SK-N-SH (cell line): ENCODE data around the gene SELE.

Experiments
- ELF1 ChIP-seq: IDR thresholded peaks from 2 replicates; pipeline ENCODE4 v1.4.0; 2012
- FOXM1 ChIP-seq: IDR thresholded peaks from 2 replicates; pipeline ENCODE4 v1.4.0; 2012; ENCODE audit warnings: low read depth, mild to moderate bottlenecking
- GABPA ChIP-seq: IDR thresholded peaks from 2 replicates; pipeline ENCODE4 v1.4.0; 2012; ENCODE audit warnings: low read depth, mild to moderate bottlenecking
- JUND ChIP-seq: IDR thresholded peaks from 2 replicates; pipeline ENCODE4 v1.4.0; 2012
- RAD21 ChIP-seq: IDR thresholded peaks from 2 replicates; pipeline ENCODE4 v1.6.1; 2012; ENCODE audit warnings: mild to moderate bottlenecking, low read length
- RFX5 ChIP-seq: IDR thresholded peaks from 2 replicates; pipeline ENCODE4 v1.6.1; 2012; ENCODE audit warnings: mild to moderate bottlenecking, improper control_type of control experiment, low read length
- SIN3A ChIP-seq: IDR thresholded peaks from 2 replicates; pipeline ENCODE4 v1.6.1; 2012; ENCODE audit warnings: low read depth, mild to moderate bottlenecking, low read length, moderate library complexity, borderline replicate concordance
- SMC3 ChIP-seq: IDR thresholded peaks from 2 replicates; pipeline ENCODE4 v1.6.1; 2012; ENCODE audit warnings: low read depth, low read length, improper control_type of control experiment
- TCF12 ChIP-seq: IDR thresholded peaks from 2 replicates; pipeline ENCODE4 v1.4.0; 2012
- USF1 ChIP-seq: IDR thresholded peaks from 2 replicates; pipeline ENCODE4 v1.4.0; 2012; ENCODE audit warnings: low read depth, borderline replicate concordance
- YY1 ChIP-seq: IDR thresholded peaks from 2 replicates; pipeline ENCODE4 v1.4.0; 2012; ENCODE audit warnings: low read depth, mild to moderate bottlenecking
- TF ChIP-seq, protein P1 (sequence below): fragments of 200-600 bp; sonication (generic); IDR thresholded peaks from 2 replicates; pipeline ENCODE4 v1.6.1; 2017; ENCODE audit warnings: antibody characterized with exemption, mild to moderate bottlenecking, moderate library complexity
- TF ChIP-seq, protein P2 (sequence below): IDR thresholded peaks from 2 replicates; pipeline ENCODE4 v1.6.1; 2012; ENCODE audit warnings: mild to moderate bottlenecking, low read depth, low read length, moderate library complexity

DNA sequence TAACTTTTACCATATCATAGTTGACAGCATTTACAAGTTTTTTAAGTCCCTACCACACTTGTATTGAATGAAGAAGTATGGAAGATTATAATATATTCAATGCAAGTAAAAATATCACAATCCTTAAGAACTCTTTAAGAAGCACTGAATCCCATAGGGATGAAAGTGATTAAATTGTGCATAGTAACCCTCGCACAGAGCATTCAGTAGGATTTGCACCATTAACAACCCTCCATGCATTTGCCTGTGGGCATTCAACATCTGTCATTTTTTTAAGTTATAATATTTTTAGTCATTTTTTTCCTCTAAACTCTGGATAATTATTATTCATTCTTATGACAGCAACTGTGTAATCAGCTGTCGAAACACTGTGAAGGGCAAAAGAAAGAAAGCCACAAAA is 10.1 kb downstream of the SELE start:
- TF ChIP-seq, protein P1, sequence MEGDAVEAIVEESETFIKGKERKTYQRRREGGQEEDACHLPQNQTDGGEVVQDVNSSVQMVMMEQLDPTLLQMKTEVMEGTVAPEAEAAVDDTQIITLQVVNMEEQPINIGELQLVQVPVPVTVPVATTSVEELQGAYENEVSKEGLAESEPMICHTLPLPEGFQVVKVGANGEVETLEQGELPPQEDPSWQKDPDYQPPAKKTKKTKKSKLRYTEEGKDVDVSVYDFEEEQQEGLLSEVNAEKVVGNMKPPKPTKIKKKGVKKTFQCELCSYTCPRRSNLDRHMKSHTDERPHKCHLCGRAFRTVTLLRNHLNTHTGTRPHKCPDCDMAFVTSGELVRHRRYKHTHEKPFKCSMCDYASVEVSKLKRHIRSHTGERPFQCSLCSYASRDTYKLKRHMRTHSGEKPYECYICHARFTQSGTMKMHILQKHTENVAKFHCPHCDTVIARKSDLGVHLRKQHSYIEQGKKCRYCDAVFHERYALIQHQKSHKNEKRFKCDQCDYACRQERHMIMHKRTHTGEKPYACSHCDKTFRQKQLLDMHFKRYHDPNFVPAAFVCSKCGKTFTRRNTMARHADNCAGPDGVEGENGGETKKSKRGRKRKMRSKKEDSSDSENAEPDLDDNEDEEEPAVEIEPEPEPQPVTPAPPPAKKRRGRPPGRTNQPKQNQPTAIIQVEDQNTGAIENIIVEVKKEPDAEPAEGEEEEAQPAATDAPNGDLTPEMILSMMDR = no peak
- TF ChIP-seq RAD21 (no peak), YY1 (no peak), ELF1 (no peak), SIN3A (no peak), USF1 (no peak), FOXM1 (no peak), JUND (no peak), GABPA (no peak), RFX5 (no peak), TCF12 (no peak), SMC3 (no peak)
- TF ChIP-seq, protein P2, sequence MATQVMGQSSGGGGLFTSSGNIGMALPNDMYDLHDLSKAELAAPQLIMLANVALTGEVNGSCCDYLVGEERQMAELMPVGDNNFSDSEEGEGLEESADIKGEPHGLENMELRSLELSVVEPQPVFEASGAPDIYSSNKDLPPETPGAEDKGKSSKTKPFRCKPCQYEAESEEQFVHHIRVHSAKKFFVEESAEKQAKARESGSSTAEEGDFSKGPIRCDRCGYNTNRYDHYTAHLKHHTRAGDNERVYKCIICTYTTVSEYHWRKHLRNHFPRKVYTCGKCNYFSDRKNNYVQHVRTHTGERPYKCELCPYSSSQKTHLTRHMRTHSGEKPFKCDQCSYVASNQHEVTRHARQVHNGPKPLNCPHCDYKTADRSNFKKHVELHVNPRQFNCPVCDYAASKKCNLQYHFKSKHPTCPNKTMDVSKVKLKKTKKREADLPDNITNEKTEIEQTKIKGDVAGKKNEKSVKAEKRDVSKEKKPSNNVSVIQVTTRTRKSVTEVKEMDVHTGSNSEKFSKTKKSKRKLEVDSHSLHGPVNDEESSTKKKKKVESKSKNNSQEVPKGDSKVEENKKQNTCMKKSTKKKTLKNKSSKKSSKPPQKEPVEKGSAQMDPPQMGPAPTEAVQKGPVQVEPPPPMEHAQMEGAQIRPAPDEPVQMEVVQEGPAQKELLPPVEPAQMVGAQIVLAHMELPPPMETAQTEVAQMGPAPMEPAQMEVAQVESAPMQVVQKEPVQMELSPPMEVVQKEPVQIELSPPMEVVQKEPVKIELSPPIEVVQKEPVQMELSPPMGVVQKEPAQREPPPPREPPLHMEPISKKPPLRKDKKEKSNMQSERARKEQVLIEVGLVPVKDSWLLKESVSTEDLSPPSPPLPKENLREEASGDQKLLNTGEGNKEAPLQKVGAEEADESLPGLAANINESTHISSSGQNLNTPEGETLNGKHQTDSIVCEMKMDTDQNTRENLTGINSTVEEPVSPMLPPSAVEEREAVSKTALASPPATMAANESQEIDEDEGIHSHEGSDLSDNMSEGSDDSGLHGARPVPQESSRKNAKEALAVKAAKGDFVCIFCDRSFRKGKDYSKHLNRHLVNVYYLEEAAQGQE = no peak
